ENCODE results near the gene ZDHHC7.

The ZDHHC7 gene

DNA sequence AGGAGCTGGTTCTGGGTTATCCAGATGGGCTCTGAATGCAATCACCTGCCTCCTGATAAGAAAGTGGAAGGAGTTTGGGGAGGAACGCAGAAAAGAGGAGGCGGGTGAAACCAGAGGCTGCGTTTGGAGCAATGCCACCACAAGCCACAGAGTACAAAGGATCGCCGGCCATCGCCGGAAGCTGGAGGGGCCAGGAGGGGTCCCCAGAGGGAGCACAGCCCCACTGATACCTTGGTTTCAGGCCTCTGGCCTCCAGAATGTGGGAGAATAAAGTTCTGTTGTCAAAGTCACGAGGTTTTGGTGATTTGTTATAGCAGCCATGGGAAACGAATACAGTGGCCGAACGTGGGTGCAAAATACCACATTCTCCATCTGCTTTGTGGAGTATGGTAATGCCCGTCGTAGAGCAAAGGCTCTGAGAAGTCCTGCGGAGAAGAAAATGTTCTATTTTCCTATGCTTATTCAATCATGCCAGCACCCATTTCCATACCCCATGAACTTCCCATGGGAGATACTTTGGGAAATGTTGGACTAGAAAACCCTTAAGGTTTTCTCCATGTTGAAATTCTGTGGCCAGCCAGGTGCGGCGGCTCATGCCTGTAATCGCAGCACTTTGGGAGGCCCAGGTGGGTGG, 51.4 kb downstream of the ZDHHC7 start:
- Histone ChIP-seq H3K4me2 (no peak overlapping the region), H3K4me1 (ENCODE audit: low read depth, poor library complexity, severe bottlenecking) (no peaks in the 10 kb centered on the region), H2AFZ (ENCODE audit: low read depth) (no peak overlapping the region), H3K27ac (no peak overlapping the region), H3K36me3 (ENCODE audit: insufficient read depth) (no peaks in the 10 kb centered on the region), H4K20me1 (ENCODE audit: insufficient read depth) (no peaks in the 10 kb centered on the region), H3K27me3 (ENCODE audit: insufficient read depth, low read depth) (peaks cover 58% of the 10 kb centered on the region), H3K9ac (no peak overlapping the region), H3K79me2 (ENCODE audit: insufficient read depth, low read depth) (no peaks in the 10 kb centered on the region), H3K4me3 (IDR thresholded peaks at IDR 0.05; ENCODE audit: insufficient read depth, low read depth, low read length) (no peak overlapping the region)
- TF ChIP-seq, protein P1, sequence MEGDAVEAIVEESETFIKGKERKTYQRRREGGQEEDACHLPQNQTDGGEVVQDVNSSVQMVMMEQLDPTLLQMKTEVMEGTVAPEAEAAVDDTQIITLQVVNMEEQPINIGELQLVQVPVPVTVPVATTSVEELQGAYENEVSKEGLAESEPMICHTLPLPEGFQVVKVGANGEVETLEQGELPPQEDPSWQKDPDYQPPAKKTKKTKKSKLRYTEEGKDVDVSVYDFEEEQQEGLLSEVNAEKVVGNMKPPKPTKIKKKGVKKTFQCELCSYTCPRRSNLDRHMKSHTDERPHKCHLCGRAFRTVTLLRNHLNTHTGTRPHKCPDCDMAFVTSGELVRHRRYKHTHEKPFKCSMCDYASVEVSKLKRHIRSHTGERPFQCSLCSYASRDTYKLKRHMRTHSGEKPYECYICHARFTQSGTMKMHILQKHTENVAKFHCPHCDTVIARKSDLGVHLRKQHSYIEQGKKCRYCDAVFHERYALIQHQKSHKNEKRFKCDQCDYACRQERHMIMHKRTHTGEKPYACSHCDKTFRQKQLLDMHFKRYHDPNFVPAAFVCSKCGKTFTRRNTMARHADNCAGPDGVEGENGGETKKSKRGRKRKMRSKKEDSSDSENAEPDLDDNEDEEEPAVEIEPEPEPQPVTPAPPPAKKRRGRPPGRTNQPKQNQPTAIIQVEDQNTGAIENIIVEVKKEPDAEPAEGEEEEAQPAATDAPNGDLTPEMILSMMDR (conservative IDR thresholded peaks at IDR 0.05; ENCODE audit: low read depth, low read length), result no peak

DNA sequence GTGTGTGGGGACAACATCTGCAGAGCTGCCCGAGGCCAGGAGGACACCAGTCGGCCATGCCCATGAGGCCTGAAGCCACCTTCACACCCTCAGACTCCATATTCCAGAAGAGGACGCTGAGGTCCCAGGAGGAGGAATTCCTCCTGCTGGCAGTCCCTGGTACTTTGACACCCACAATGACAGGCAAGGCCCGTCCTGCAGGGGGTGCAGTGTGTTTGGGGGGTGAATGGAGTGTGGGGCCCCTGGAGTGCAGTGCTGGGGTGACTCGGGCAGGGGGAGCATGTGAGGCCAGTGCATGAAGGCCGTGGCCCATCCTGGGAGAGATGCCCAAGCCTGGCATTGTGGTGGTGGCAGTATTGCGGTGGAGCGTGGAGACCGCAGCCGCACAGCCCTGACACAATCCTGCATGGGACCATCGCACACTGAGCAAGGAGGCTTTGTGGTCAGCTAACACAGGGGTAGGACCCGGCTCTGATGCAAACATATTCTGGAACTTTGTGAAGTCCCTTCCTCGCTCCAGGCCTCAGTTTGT, 52.2 kb downstream of the ZDHHC7 start:
- peaks cover 57% of the 10 kb centered on the region for H3K27me3 ChIP-seq (ENCODE audit: insufficient read depth, low read depth)
- TF ChIP-seq, protein P1 (conservative IDR thresholded peaks at IDR 0.05; ENCODE audit: low read depth, low read length), result no peak; the same call in 1 of the 2 replicates
- no peak overlapping the region for H3K4me2 ChIP-seq

DNA sequence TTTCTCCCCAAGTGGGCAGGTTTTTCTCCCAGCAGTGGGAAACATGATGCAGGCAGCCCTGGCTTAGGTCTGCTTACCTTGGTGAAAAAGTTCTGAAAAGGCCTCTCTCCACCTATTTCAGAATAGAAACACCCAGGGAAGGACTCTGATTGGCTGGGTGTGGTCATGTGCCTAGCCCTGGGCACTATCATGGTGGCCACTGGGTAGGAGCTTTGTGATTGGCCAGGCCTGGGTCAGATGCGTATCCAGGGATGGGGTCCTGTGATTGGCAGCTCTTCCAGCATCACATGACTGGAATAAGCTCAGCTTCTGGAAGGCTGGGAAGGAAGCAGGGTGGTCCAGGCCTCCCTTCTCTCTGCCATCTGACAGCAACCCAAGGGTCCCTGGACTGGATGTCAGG, 53.5 kb downstream of the ZDHHC7 start:
- Histone ChIP-seq H2AFZ (ENCODE audit: low read depth) (no peak overlapping the region), H3K79me2 (ENCODE audit: insufficient read depth, low read depth) (no peaks in the 10 kb centered on the region), H3K4me3 (IDR thresholded peaks at IDR 0.05; ENCODE audit: insufficient read depth, low read depth, low read length) (no peak overlapping the region), H4K20me1 (ENCODE audit: insufficient read depth) (no peaks in the 10 kb centered on the region), H3K9ac (no peak overlapping the region), H3K4me1 (ENCODE audit: low read depth, poor library complexity, severe bottlenecking) (no peaks in the 10 kb centered on the region), H3K4me2 (no peak overlapping the region), H3K27ac (no peak overlapping the region), H3K36me3 (ENCODE audit: insufficient read depth) (no peaks in the 10 kb centered on the region), H3K27me3 (ENCODE audit: insufficient read depth, low read depth) (peaks cover 51% of the 10 kb centered on the region)
- TF ChIP-seq, protein P1 (conservative IDR thresholded peaks at IDR 0.05; ENCODE audit: low read depth, low read length), result no peak

More for the DNA sequence above, 52.2 kb downstream of the ZDHHC7 start:
- Histone ChIP-seq H3K36me3 (ENCODE audit: insufficient read depth) (no peaks in the 10 kb centered on the region), H3K4me3 (IDR thresholded peaks at IDR 0.05; ENCODE audit: insufficient read depth, low read depth, low read length) (no peak overlapping the region), H4K20me1 (ENCODE audit: insufficient read depth) (no peaks in the 10 kb centered on the region), H3K9ac (no peak overlapping the region), H3K4me1 (ENCODE audit: low read depth, poor library complexity, severe bottlenecking) (no peaks in the 10 kb centered on the region), H3K79me2 (ENCODE audit: insufficient read depth, low read depth) (no peaks in the 10 kb centered on the region), H2AFZ (ENCODE audit: low read depth) (no peak overlapping the region), H3K27ac (no peak overlapping the region)

DNA sequence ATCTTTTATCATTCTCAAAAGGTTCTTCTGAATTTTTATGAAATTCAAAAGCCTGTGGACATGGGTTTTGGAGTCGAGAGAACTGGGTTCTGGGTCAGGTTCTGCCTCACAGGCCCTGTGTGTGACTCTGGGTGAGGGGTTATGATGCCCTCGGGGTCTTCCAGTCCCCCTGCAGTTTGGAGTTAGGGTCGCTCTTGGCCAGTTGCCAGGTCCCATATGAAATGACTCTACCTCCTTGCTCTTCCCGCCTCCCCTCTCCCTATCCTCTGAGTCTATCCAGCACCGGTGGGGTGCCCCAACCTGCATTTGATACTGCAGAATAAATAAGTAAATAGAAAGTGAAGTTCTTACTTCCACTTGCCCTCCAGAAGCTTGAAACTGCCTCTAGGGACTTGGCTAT, 54.1 kb downstream of the ZDHHC7 start:
- H3K9ac ChIP-seq, result no peak overlapping the region
- no peak overlapping the region for H2AFZ ChIP-seq (ENCODE audit: low read depth)
- no peaks in the 10 kb centered on the region for H4K20me1 ChIP-seq (ENCODE audit: insufficient read depth)
- H3K27me3 ChIP-seq (ENCODE audit: insufficient read depth, low read depth), result peaks cover 45% of the 10 kb centered on the region
- no peak overlapping the region for H3K4me3 ChIP-seq (IDR thresholded peaks at IDR 0.05; ENCODE audit: insufficient read depth, low read depth, low read length)
- no peaks in the 10 kb centered on the region for H3K36me3 ChIP-seq (ENCODE audit: insufficient read depth)
- no peak overlapping the region for H3K27ac ChIP-seq
- no peaks in the 10 kb centered on the region for H3K79me2 ChIP-seq (ENCODE audit: insufficient read depth, low read depth)
- TF ChIP-seq, protein P1 (conservative IDR thresholded peaks at IDR 0.05; ENCODE audit: low read depth, low read length), result no peak
- no peak overlapping the region for H3K4me2 ChIP-seq
- no peaks in the 10 kb centered on the region for H3K4me1 ChIP-seq (ENCODE audit: low read depth, poor library complexity, severe bottlenecking)

Data from KMS-11 (cell line).